IMR-90 (cell line): ENCODE measurements around the gene DAG1. TPM values are rescaled to one million over a fixed set of nuclear protein-coding genes. Genes with fewer than 3 reads are reported as not detected.

Source experiments
- ATAC-seq: fragments of 200-7000 bp; cut with Tn5 transposase; 2 replicates; pipeline ENCODE4 v1.9.1; 2020; ENCODE audit warnings: low read depth, mild to moderate bottlenecking, moderate library complexity
- BruUV-seq: library from RNA; stranded (reverse); fragments of 400-500 nt; replicated peaks from 2 replicates; lab custom pipeline; 2021; lab: Mats Ljungman, UMichigan
- CTCF ChIA-PET: fragments of 300-600 bp; formaldehyde crosslinking; extraction: SDS; loops from one replicate; lab custom pipeline; 2021; ENCODE audit warnings: antibody characterized with exemption; lab: Yijun Ruan, JAX
- POLR2A ChIA-PET: fragments of 300-600 bp; sonication (Branson Sonifier 250); formaldehyde crosslinking; loops from one replicate; lab custom pipeline; 2022; ENCODE audit warnings: antibody characterized with exemption; ENCODE audit not compliant: unreplicated experiment; lab: Charles Lee
- DNase-seq: peaks from one replicate; pipeline ENCODE4 v3.0.0; 2013
- H2AFZ ChIP-seq: replicated peaks from 2 replicates; pipeline ENCODE3; 2013; ENCODE audit warnings: low read length, mild to moderate bottlenecking; ENCODE audit not compliant: poor library complexity
- H2AK5ac ChIP-seq: 2 replicates; pipeline ENCODE4 v1.6.1; 2013; ENCODE audit warnings: low read depth, low read length, inconsistent platforms
- H2AK9ac ChIP-seq: replicated peaks from 2 replicates; pipeline ENCODE3; 2013; ENCODE audit warnings: mild to moderate bottlenecking, low read depth, low read length, moderate library complexity; ENCODE audit not compliant: poor library complexity
- H2BK120ac ChIP-seq: 2 replicates; pipeline ENCODE4 v1.6.1; 2013; ENCODE audit warnings: low read depth, low read length, inconsistent platforms
- H2BK15ac ChIP-seq: 3 replicates; pipeline ENCODE4 v1.6.1; 2013; ENCODE audit warnings: low read depth, low read length, inconsistent platforms
- H2BK20ac ChIP-seq: 2 replicates; pipeline ENCODE4 v1.6.1; 2013; ENCODE audit warnings: low read depth, mild to moderate bottlenecking, inconsistent platforms, low read length, moderate library complexity
- H2BK5ac ChIP-seq: 2 replicates; pipeline ENCODE4 v1.6.1; 2013; ENCODE audit warnings: mild to moderate bottlenecking, low read depth, low read length, inconsistent platforms; ENCODE audit not compliant: poor library complexity, severe bottlenecking
- H3K14ac ChIP-seq: replicated peaks from 2 replicates; pipeline ENCODE4 v1.6.1; 2013; ENCODE audit warnings: low read depth, low read length, inconsistent platforms
- H3K18ac ChIP-seq: 2 replicates; pipeline ENCODE4 v1.6.1; 2013; ENCODE audit warnings: low read depth, low read length, control low read depth
- H3K23ac ChIP-seq: 2 replicates; pipeline ENCODE4 v1.6.1; 2013; ENCODE audit warnings: low read depth, low read length, inconsistent platforms
- H3K27ac ChIP-seq: 2 replicates; pipeline ENCODE4 v1.5.1; 2013; ENCODE audit warnings: mild to moderate bottlenecking, control low read depth, low read length; ENCODE audit not compliant: insufficient read depth
- H3K27me3 ChIP-seq: 2 replicates; pipeline ENCODE4 v1.6.1; 2013; ENCODE audit warnings: low read length; ENCODE audit not compliant: control insufficient read depth, insufficient read depth
- H3K36me3 ChIP-seq: 2 replicates; pipeline ENCODE4 v1.6.1; 2013; ENCODE audit warnings: low read length, mixed read lengths; ENCODE audit not compliant: control insufficient read depth, insufficient read depth
- H3K4ac ChIP-seq: 2 replicates; pipeline ENCODE4 v1.6.1; 2013; ENCODE audit warnings: low read depth, low read length, inconsistent platforms
- H3K4me1 ChIP-seq: 2 replicates; pipeline ENCODE4 v1.6.1; 2013; ENCODE audit warnings: low read length, mixed read lengths; ENCODE audit not compliant: control insufficient read depth, insufficient read depth
- H3K4me2 ChIP-seq: 2 replicates; pipeline ENCODE4 v1.6.1; 2013; ENCODE audit warnings: low read depth, mild to moderate bottlenecking, control low read depth, low read length, moderate library complexity
- H3K4me3 ChIP-seq: 2 replicates; pipeline ENCODE4 v1.5.1; 2013; ENCODE audit warnings: low read depth, mild to moderate bottlenecking, control low read depth, low read length, moderate library complexity; ENCODE audit not compliant: insufficient read depth
- H3K56ac ChIP-seq: 2 replicates; pipeline ENCODE4 v1.6.1; 2013; ENCODE audit warnings: low read length, inconsistent platforms; ENCODE audit not compliant: insufficient read depth; ENCODE audit errors: extremely low read depth
- H3K79me1 ChIP-seq, 2 experiments: 2 replicates each; pipeline ENCODE4 v1.6.1; 2013; ENCODE audit warnings: low read length in 2 of 2, inconsistent platforms in 1 of 2, low read depth in 1 of 2
- H3K9ac ChIP-seq: 2 replicates; pipeline ENCODE4 v1.6.1; 2013; ENCODE audit warnings: low read depth, low read length, control low read depth
- H3K9me1 ChIP-seq: 2 replicates; pipeline ENCODE4 v1.6.1; 2013; ENCODE audit warnings: low read length, inconsistent platforms; ENCODE audit not compliant: insufficient read depth
- H3K9me3 ChIP-seq: 2 replicates; pipeline ENCODE4 v1.6.1; 2013; ENCODE audit warnings: low read length; ENCODE audit not compliant: control insufficient read depth, insufficient read depth
- H4K20me1 ChIP-seq: 2 replicates; pipeline ENCODE4 v1.6.1; 2013; ENCODE audit warnings: low read length, inconsistent platforms; ENCODE audit not compliant: insufficient read depth
- H4K5ac ChIP-seq: 2 replicates; pipeline ENCODE4 v1.6.1; 2013; ENCODE audit warnings: mild to moderate bottlenecking, low read depth, low read length, control low read depth
- H4K8ac ChIP-seq, 2 experiments: 2 replicates each; pipeline ENCODE4 v1.6.1; 2013; ENCODE audit warnings: low read depth in 2 of 2, low read length in 2 of 2, control low read depth in 1 of 2, inconsistent platforms in 1 of 2
- H4K91ac ChIP-seq: 2 replicates; pipeline ENCODE4 v1.6.1; 2013; ENCODE audit warnings: low read depth, low read length, inconsistent platforms; ENCODE audit not compliant: insufficient read depth
- POLR2A ChIP-seq: IDR thresholded peaks from 2 replicates; pipeline ENCODE4 v1.6.1; 2012; ENCODE audit warnings: mild to moderate bottlenecking, low read depth, low read length
- WGBS, 2 experiments: methylation state at CpG; one replicate each; pipeline versions ENCODE4 v1.1.5 to v1.1.7; 2013; ENCODE audit warnings: missing lambda C conversion rate in 2 of 2; ENCODE audit not compliant: insufficient read length in 1 of 2; ENCODE audit errors: extremely low coverage in 2 of 2; 5-methylcytosine and 5-hydroxymethylcytosine counted together
- dilution Hi-C: fragments of 300-500 bp; cut with HindIII; formaldehyde crosslinking; loops from one replicate; pipeline ENCODE4 v1.14.3; 2018; ENCODE audit warnings: low sequenced_read_pairs; ENCODE audit not compliant: unreplicated experiment
- in situ Hi-C: fragments of 300-500 bp; cut with MboI; formaldehyde crosslinking; loops from 3 replicates; pipeline ENCODE4 v1.14.3; 2019; ENCODE audit warnings: low sequenced_read_pairs, inconsistent platforms, mixed read lengths
- intact Hi-C: fragments of 100-400 bp; cut with micrococcal nuclease; formaldehyde crosslinking; loops from 2 replicates; pipeline ENCODE4 v1.10.0; 2022
- polyA plus RNA-seq, 3 experiments: library from polyadenylated mRNA; depleted of rRNA; stranded (reverse); fragments of >200 nt; gene quantifications; 2 replicates each; pipeline ENCODE4 v1.2.3, GENCODE V29; 2012; ENCODE audit warnings: low replicate concordance in 1 of 3
- total RNA-seq: library from RNA; depleted of rRNA; stranded (reverse); fragments of >200 nt; gene quantifications from 2 replicates; pipeline ENCODE4 v1.2.3, GENCODE V29; 2012

The DAG1 gene
- total and polyA plus RNA-seq, 2 of the 4 experiments (the other 2 are of a cell fraction), result 31.0 to 40.2 TPM

DNA sequence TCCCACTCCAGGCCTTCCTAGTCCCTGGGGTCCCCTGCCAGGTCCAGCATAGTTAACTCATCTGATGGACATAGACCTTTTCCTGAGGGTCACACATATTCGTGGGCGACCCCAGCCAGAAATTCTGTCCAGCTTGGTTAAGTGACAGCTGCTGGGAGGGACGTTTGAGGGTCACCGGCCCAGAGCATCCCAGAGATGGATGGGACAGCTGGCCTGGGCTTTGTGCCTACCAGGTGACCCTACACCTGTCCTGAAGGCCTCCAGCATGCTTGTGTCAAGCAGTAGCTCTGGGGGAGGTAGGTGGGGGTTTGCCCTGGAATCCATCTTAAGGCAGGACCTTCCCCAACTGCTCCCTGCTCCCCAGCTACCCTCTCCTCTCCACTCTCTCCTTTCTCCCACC is 9.1 kb upstream of the DAG1 start:
- Histone ChIP-seq H3K56ac (no peak overlapping the region), H2BK5ac (peak overlapping the region; percentile 77), H2AFZ (peak overlapping the region; percentile 85), H4K8ac (peak overlapping the region; percentile 13 to 93; a peak in 3 of 4 replicates), H2BK15ac (peak overlapping the region; percentile 45; the same call in 1 of the 3 replicates), H3K27ac (no peak overlapping the region), H3K4me3 (no peak overlapping the region), H3K23ac (peak overlapping the region; percentile 44; the same call in 1 of the 2 replicates), H4K5ac (peak overlapping the region; percentile 77), H3K27me3 (no peaks in the 10 kb centered on the region), H3K36me3 (no peaks in the 10 kb centered on the region), H3K4me2 (no peak overlapping the region), H2BK120ac (peak overlapping the region; percentile 64), H3K4me1 (peaks cover 23% of the 10 kb centered on the region), H2BK20ac (peak overlapping the region; percentile 61; the same call in 1 of the 2 replicates), H2AK5ac (peak overlapping the region; percentile 64; the same call in 1 of the 2 replicates), H3K18ac (no peak overlapping the region), H4K20me1 (no peaks in the 10 kb centered on the region), H3K79me1 (no peaks in the 10 kb centered on the region), H3K14ac (peak overlapping the region; percentile 81), H3K9me1 (peaks cover 20% of the 10 kb centered on the region), H2AK9ac (peak overlapping the region; percentile 86), H4K91ac (peak overlapping the region; percentile 72), H3K9ac (no peak overlapping the region), H3K4ac (peak overlapping the region; percentile 84), H3K9me3 (no peaks in the 10 kb centered on the region)
- TF ChIP-seq POLR2A, result no peak
- intact Hi-C loops, result no loop called here
- DNase-seq (no peak), ATAC-seq (no peak)
- POLR2A ChIA-PET, result no interaction called here
- dilution Hi-C loops, result no loop called here
- 79% methylated on average over 4 of the region's 4 CpGs; no CpG with 5 or more reads in 1 of the 2 experiments for WGBS, 2 experiments
- BruUV-seq, result no TSS peak
- CTCF ChIA-PET, result no interaction called here
- in situ Hi-C loops, result no loop called here
